Trophoblast cell (in vitro differentiated cells and primary cell): Measurements from ENCODE around the gene CFAP221.

ENCODE experiments used
- DNase-seq, 2 donors: peaks; one replicate each; pipeline ENCODE4 v3.0.0-alpha.2; 2016
- H2AFZ ChIP-seq: 2 replicates; pipeline ENCODE4 v1.6.1; 2013; ENCODE audit warnings: low read length, moderate library complexity, mild to moderate bottlenecking; ENCODE audit not compliant: insufficient read depth, poor library complexity
- H2AK5ac ChIP-seq: 2 replicates; pipeline ENCODE4 v1.6.1; 2013; ENCODE audit warnings: mild to moderate bottlenecking, low read length
- H2BK120ac ChIP-seq: 2 replicates; pipeline ENCODE4 v1.6.1; 2013; ENCODE audit warnings: low read length, mild to moderate bottlenecking, moderate library complexity; ENCODE audit not compliant: insufficient read depth, poor library complexity
- H2BK12ac ChIP-seq: 2 replicates; pipeline ENCODE4 v1.6.1; 2013; ENCODE audit warnings: mild to moderate bottlenecking, low read length, moderate library complexity
- H2BK5ac ChIP-seq: 2 replicates; pipeline ENCODE4 v1.6.1; 2013; ENCODE audit warnings: low read length, low read depth, moderate library complexity, mild to moderate bottlenecking; ENCODE audit not compliant: poor library complexity
- H3K14ac ChIP-seq: 2 replicates; pipeline ENCODE4 v1.6.1; 2013; ENCODE audit warnings: mild to moderate bottlenecking, low read length
- H3K18ac ChIP-seq: 2 replicates; pipeline ENCODE4 v1.6.1; 2013; ENCODE audit warnings: mild to moderate bottlenecking, low read length
- H3K23ac ChIP-seq: 2 replicates; pipeline ENCODE4 v1.6.1; 2013; ENCODE audit warnings: low read length
- H3K27ac ChIP-seq: 2 replicates; pipeline ENCODE4 v1.5.1; 2013; ENCODE audit warnings: low read depth, mild to moderate bottlenecking, inconsistent platforms, low read length, moderate library complexity
- H3K27me3 ChIP-seq: 2 replicates; pipeline ENCODE4 v1.6.1; 2013; ENCODE audit warnings: inconsistent platforms, mild to moderate bottlenecking, low read length, moderate library complexity; ENCODE audit not compliant: insufficient read depth
- H3K36me3 ChIP-seq, 2 experiments: 1 replicate in 1 of 2; 2 replicates in 1 of 2; pipeline ENCODE4 v1.6.1; 2013; ENCODE audit warnings: low read length in 2 of 2, mild to moderate bottlenecking in 2 of 2, moderate library complexity in 1 of 2; ENCODE audit not compliant: insufficient read depth in 2 of 2, control insufficient read depth in 1 of 2
- H3K4ac ChIP-seq: 2 replicates; pipeline ENCODE4 v1.6.1; 2013; ENCODE audit warnings: low read depth, mild to moderate bottlenecking, low read length, moderate library complexity
- H3K4me1 ChIP-seq, 2 experiments: 1 replicate in 1 of 2; 2 replicates in 1 of 2; pipeline ENCODE4 v1.6.1; 2013; ENCODE audit warnings: low read length in 2 of 2, mild to moderate bottlenecking in 2 of 2, moderate library complexity in 1 of 2; ENCODE audit not compliant: insufficient read depth in 2 of 2, control insufficient read depth in 1 of 2
- H3K4me2 ChIP-seq: 2 replicates; pipeline ENCODE4 v1.6.1; 2013; ENCODE audit warnings: inconsistent platforms, mild to moderate bottlenecking, low read length, moderate library complexity
- H3K4me3 ChIP-seq: 2 replicates; pipeline ENCODE4 v1.5.1; 2013; ENCODE audit warnings: mild to moderate bottlenecking, low read depth, low read length, inconsistent platforms
- H3K79me1 ChIP-seq: one replicate; pipeline ENCODE4 v1.6.1; 2013; ENCODE audit warnings: low read length
- H3K79me2 ChIP-seq: 2 replicates; pipeline ENCODE4 v1.6.1; 2013; ENCODE audit warnings: low read length, mild to moderate bottlenecking; ENCODE audit not compliant: control insufficient read depth, insufficient read depth, poor library complexity
- H3K9ac ChIP-seq: 2 replicates; pipeline ENCODE4 v1.6.1; 2013; ENCODE audit warnings: mild to moderate bottlenecking, low read length
- H3K9me3 ChIP-seq: 2 replicates; pipeline ENCODE4 v1.6.1; 2013; ENCODE audit warnings: low read depth, mild to moderate bottlenecking, control low read depth, inconsistent platforms, low read length; ENCODE audit not compliant: insufficient read depth
- H4K12ac ChIP-seq: 2 replicates; pipeline ENCODE4 v1.6.1; 2013; ENCODE audit warnings: low read depth, mild to moderate bottlenecking, low read length, moderate library complexity
- H4K8ac ChIP-seq: 2 replicates; pipeline ENCODE4 v1.6.1; 2013; ENCODE audit warnings: low read depth, mild to moderate bottlenecking, low read length, moderate library complexity
- H4K91ac ChIP-seq: one replicate; pipeline ENCODE4 v1.6.1; 2013; ENCODE audit warnings: low read depth, mild to moderate bottlenecking, low read length, moderate library complexity
- WGBS: extraction: QIAGEN DNeasy Blood & Tissue Kit; methylation state at CpG from one replicate; pipeline ENCODE4 v1.1.7; 2013; ENCODE audit warnings: missing lambda C conversion rate; ENCODE audit not compliant: insufficient read length, insufficient coverage; ENCODE audit errors: extremely low coverage; 5-methylcytosine and 5-hydroxymethylcytosine counted together

CFAP221 gene

DNA sequence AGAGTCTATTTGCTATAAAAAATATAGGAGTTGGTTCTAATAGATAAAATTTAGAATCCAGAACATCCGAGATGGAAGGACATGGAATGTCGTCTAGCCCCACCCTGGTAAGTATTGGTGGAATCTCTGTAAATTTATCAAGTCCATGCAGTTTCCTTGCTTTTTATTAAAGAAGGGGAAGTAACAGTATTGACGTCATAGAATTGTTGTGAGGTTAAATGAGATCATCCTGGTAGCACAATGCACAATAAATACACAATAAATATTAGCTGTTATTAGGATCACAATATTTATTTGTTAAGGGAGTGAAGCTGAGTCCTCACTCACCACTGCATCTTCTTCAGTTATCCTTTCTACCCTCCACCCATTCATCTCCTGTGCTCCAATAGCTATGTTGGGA is 118.0 kb downstream of the CFAP221 start:
- no peak for DNase-seq
- Histone ChIP-seq H2BK12ac (no peak overlapping the region), H2BK120ac (no peak overlapping the region), H3K14ac (no peak overlapping the region), H3K79me1 (no peaks in the 10 kb centered on the region), H4K8ac (no peak overlapping the region), H4K91ac (no peak overlapping the region), H3K36me3 (no peaks in the 10 kb centered on the region), H3K4me1 (no peaks in the 10 kb centered on the region), H3K9me3 (no peaks in the 10 kb centered on the region), H2BK5ac (no peak overlapping the region), H2AK5ac (no peak overlapping the region), H3K4me2 (no peak overlapping the region), H3K79me2 (no peaks in the 10 kb centered on the region), H3K4ac (no peak overlapping the region), H3K27me3 (no peaks in the 10 kb centered on the region), H3K23ac (no peak overlapping the region), H3K9ac (no peak overlapping the region), H3K4me3 (no peak overlapping the region), H2AFZ (no peak overlapping the region), H3K27ac (no peak overlapping the region), H3K18ac (no peak overlapping the region), H4K12ac (no peak overlapping the region)
- no CpG with 5 or more reads among the region's 3 CpGs for WGBS

DNA sequence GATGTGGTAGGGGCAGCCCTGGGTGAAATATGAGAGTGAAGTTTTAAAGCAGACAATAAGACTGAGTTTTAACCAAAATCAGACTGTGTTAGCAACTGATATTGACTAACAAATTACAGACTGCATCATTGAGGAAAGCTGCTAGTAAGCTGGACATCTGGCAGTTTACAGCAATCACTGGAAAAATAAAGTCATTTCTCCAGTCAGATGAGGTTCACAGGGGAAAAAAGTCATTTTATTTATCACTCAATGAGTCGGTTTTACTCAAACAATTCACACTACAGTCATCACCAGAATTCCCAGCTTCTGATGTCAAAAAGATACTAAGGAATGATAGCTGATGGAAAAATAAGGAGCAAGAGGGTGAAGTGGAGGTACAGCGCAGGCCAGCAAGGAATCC is 124.3 kb downstream of the CFAP221 start:
- no peak for DNase-seq
- Histone ChIP-seq H3K9me3 (peaks cover 1% of the 10 kb centered on the region), H3K4me1 (no peaks in the 10 kb centered on the region), H3K27me3 (no peaks in the 10 kb centered on the region), H3K27ac (no peak overlapping the region), H2AFZ (no peak overlapping the region), H3K9ac (no peak overlapping the region), H3K23ac (no peak overlapping the region), H3K18ac (no peak overlapping the region), H2BK12ac (no peak overlapping the region), H3K14ac (no peak overlapping the region), H3K79me2 (no peaks in the 10 kb centered on the region), H4K8ac (no peak overlapping the region), H4K91ac (no peak overlapping the region), H2BK120ac (no peak overlapping the region), H3K4me3 (no peak overlapping the region), H4K12ac (no peak overlapping the region), H3K79me1 (no peaks in the 10 kb centered on the region), H2AK5ac (no peak overlapping the region), H3K4me2 (no peak overlapping the region), H3K36me3 (no peaks in the 10 kb centered on the region), H3K4ac (no peak overlapping the region), H2BK5ac (no peak overlapping the region)
- no CpG with 5 or more reads among the region's 2 CpGs for WGBS

DNA sequence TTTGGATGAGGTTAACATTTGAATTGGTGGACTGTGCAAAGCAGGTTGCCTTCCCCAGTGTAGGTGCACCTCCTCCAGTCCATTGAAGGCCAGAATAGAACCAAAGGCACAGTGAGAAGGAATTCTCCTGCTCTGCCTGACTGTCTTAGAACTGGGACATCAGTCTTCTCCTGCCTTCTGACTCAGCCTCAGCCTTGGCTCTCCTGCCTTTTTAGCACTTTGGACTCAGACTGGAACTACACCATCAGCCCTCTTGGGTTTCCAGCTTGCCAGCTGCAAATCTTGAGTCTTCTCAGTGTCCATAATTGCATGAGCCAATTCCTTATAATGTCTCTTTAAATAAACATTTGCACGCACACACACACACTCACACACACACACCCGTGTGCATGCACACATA is 126.8 kb downstream of the CFAP221 start:
- WGBS = no CpG with 5 or more reads among the region's 2 CpGs
- Histone ChIP-seq H3K79me2 (no peaks in the 10 kb centered on the region), H2AFZ (no peak overlapping the region), H2AK5ac (no peak overlapping the region), H3K18ac (no peak overlapping the region), H3K27ac (no peak overlapping the region), H3K36me3 (no peaks in the 10 kb centered on the region), H3K4me1 (no peaks in the 10 kb centered on the region), H4K12ac (no peak overlapping the region), H3K27me3 (peaks cover 2% of the 10 kb centered on the region), H2BK5ac (no peak overlapping the region), H3K4me3 (no peak overlapping the region), H2BK120ac (no peak overlapping the region), H4K8ac (no peak overlapping the region), H2BK12ac (no peak overlapping the region), H4K91ac (no peak overlapping the region), H3K4me2 (no peak overlapping the region), H3K23ac (no peak overlapping the region), H3K79me1 (no peaks in the 10 kb centered on the region), H3K9me3 (peaks cover 1% of the 10 kb centered on the region), H3K4ac (no peak overlapping the region), H3K14ac (no peak overlapping the region), H3K9ac (no peak overlapping the region)
- no peak for DNase-seq

- H3K27ac ChIP-seq = no peak overlapping the region
- H3K18ac ChIP-seq = no peak overlapping the region
- no peaks in the 10 kb centered on the region for H3K36me3 ChIP-seq
- no peak overlapping the region for H2BK120ac ChIP-seq
- no peak overlapping the region for H3K4ac ChIP-seq
- no peak overlapping the region for H2AK5ac ChIP-seq
- H3K27me3 ChIP-seq = peaks cover 2% of the 10 kb centered on the region
- no peak overlapping the region for H2BK5ac ChIP-seq
- H3K14ac ChIP-seq = no peak overlapping the region
- no CpG with 5 or more reads among the region's 6 CpGs for WGBS
- no peak overlapping the region for H4K91ac ChIP-seq
- H2AFZ ChIP-seq = no peak overlapping the region
- no peak overlapping the region for H3K4me2 ChIP-seq
- H4K8ac ChIP-seq = no peak overlapping the region
- no peaks in the 10 kb centered on the region for H3K79me1 ChIP-seq
- no peak overlapping the region for H4K12ac ChIP-seq
- H3K79me2 ChIP-seq = no peaks in the 10 kb centered on the region
- no peak for DNase-seq
- peak overlapping the region; percentile 18 for H3K9ac ChIP-seq
- H3K4me3 ChIP-seq = no peak overlapping the region
- no peaks in the 10 kb centered on the region for H3K4me1 ChIP-seq
- H3K23ac ChIP-seq = no peak overlapping the region
- H2BK12ac ChIP-seq = no peak overlapping the region
- H3K9me3 ChIP-seq = peaks cover 1% of the 10 kb centered on the region
Measured at GRCh38 chr2:119671752-119672151, 127.5 kb downstream of the CFAP221 start.
